ENCODE data around the gene ELF3. TPM values are rescaled to one million over a fixed set of nuclear protein-coding genes. Genes with fewer than 3 reads are reported as not detected.

Gene ELF3
- total and polyA plus RNA-seq, 2 of the 13 experiments (the other 11 are each of a cell fraction or from before 2014, with no cell fraction given) = 11.5 to 55.1 TPM

- peak; percentile 65 for TF ChIP-seq POLR2G (IDR thresholded peaks at IDR 0.05; ENCODE audit: low read depth, low read length)
- no peak for TF ChIP-seq HBP1 (CRISPR knock-in tag; IDR thresholded peaks at IDR 0.05; ENCODE audit: low read depth)
- peak; percentile 37; the same call in 1 of the 2 replicates for TF ChIP-seq POGZ (CRISPR knock-in tag; IDR thresholded peaks at IDR 0.05)
- peak; percentile 36; the same call in 1 of the 2 replicates for TF ChIP-seq NR2C2 (CRISPR knock-in tag; IDR thresholded peaks at IDR 0.05; ENCODE audit: borderline replicate concordance)
- TF ChIP-seq ZNF646 (CRISPR knock-in tag; IDR thresholded peaks at IDR 0.05) = no peak
- TF ChIP-seq ZBTB34 (CRISPR knock-in tag; IDR thresholded peaks at IDR 0.05) = no peak
- no peak for TF ChIP-seq HOXD1 (CRISPR knock-in tag; IDR thresholded peaks at IDR 0.05)
- no peak for TF ChIP-seq ZBTB2 (CRISPR knock-in tag; IDR thresholded peaks at IDR 0.05; ENCODE audit: low read depth)
- TF ChIP-seq ZNF574 (CRISPR knock-in tag; IDR thresholded peaks at IDR 0.05) = no peak; the same call in 1 of the 2 replicates
- TF ChIP-seq PHB2 (IDR thresholded peaks at IDR 0.05; ENCODE audit: partially characterized antibody) = no peak
- TF ChIP-seq ZSCAN25 (CRISPR knock-in tag; IDR thresholded peaks at IDR 0.05) = peak; percentile 74; the same call in 1 of the 2 replicates
These were observed 24.5 kb downstream of the ELF3 start (continued) for GRCh38 chr1:202034683-202035462.
